ENCODE results near the gene SNAP47. TPM values are rescaled to one million over a fixed set of nuclear protein-coding genes. Genes with fewer than 3 reads are reported as not detected.

Gene SNAP47
- total and polyA plus RNA-seq, 2 of the 4 experiments (the other 2 are of a cell fraction): 39.4 to 72.9 TPM

GRCh38 chr1:227685807-227686206, 49.4 kb upstream of the SNAP47 start:
- Histone ChIP-seq H4K8ac (ENCODE audit: low read depth in 2 of 2, low read length in 2 of 2) (no peak overlapping the region), H3K4me1 (ENCODE audit: control insufficient read depth, insufficient read depth, low read length) (no peaks in the 10 kb centered on the region), H3K14ac (replicated peaks; ENCODE audit: low read depth, low read length) (no peak overlapping the region), H3K56ac (ENCODE audit: extremely low read depth, insufficient read depth, low read length) (no peak overlapping the region), H2BK5ac (ENCODE audit: low read depth, low read length, poor library complexity, severe bottlenecking) (no peak overlapping the region), H3K9me1 (ENCODE audit: insufficient read depth, low read length) (no peaks in the 10 kb centered on the region), H2BK20ac (ENCODE audit: low read depth, low read length) (no peak overlapping the region), H4K5ac (ENCODE audit: low read depth, low read length) (no peak overlapping the region), H2AK5ac (ENCODE audit: low read depth, low read length) (no peak overlapping the region), H3K79me1 (ENCODE audit: low read depth in 1 of 2, low read length in 2 of 2) (no peaks in the 10 kb centered on the region), H2BK15ac (ENCODE audit: low read depth, low read length) (no peak overlapping the region), H3K27me3 (ENCODE audit: control insufficient read depth, insufficient read depth, low read length) (no peaks in the 10 kb centered on the region), H3K4me2 (ENCODE audit: low read depth, low read length) (no peak overlapping the region), H2AK9ac (replicated peaks; ENCODE audit: low read depth, low read length, poor library complexity) (no peak overlapping the region), H3K36me3 (ENCODE audit: control insufficient read depth, insufficient read depth, low read length) (no peaks in the 10 kb centered on the region), H3K4ac (ENCODE audit: low read depth, low read length) (no peak overlapping the region), H2AFZ (replicated peaks; ENCODE audit: low read length, poor library complexity) (no peak overlapping the region), H3K9ac (ENCODE audit: low read depth, low read length) (no peak overlapping the region), H3K9me3 (ENCODE audit: control insufficient read depth, insufficient read depth, low read length) (peaks cover 7% of the 10 kb centered on the region), H3K4me3 (ENCODE audit: insufficient read depth, low read depth, low read length) (no peak overlapping the region), H2BK120ac (ENCODE audit: low read depth, low read length) (no peak overlapping the region), H3K18ac (ENCODE audit: low read depth, low read length) (no peak overlapping the region), H3K27ac (ENCODE audit: insufficient read depth, low read length) (no peak overlapping the region), H4K91ac (ENCODE audit: insufficient read depth, low read depth, low read length) (no peak overlapping the region), H3K23ac (ENCODE audit: low read depth, low read length) (no peak overlapping the region), H4K20me1 (ENCODE audit: insufficient read depth, low read length) (no peaks in the 10 kb centered on the region)
- dilution Hi-C loops (cut with HindIII; ENCODE audit: low sequenced_read_pairs, unreplicated experiment): no loop called here
- DNase-seq (no peak), ATAC-seq (ENCODE audit: low read depth) (no peak)
- 50% methylated on average over 1 of the region's 8 CpGs; no CpG with 5 or more reads in 1 of the 2 experiments for WGBS, 2 experiments (ENCODE audit: extremely low coverage in 2 of 2, insufficient read length in 1 of 2)
- in situ Hi-C loops (cut with MboI; ENCODE audit: low sequenced_read_pairs): no loop called here
- POLR2A ChIA-PET (ENCODE audit: unreplicated experiment): no interaction called here
- no peak for TF ChIP-seq USF2 (IDR thresholded peaks at IDR 0.05; ENCODE audit: low read depth, low read length)
- CTCF ChIA-PET: no interaction called here
- intact Hi-C loops (cut with micrococcal nuclease): no loop called here
- BruUV-seq (replicated peaks): no TSS peak

All from IMR-90 (cell line).